GM18909 (cell line): ENCODE data around the gene CACNA2D2.
A peak's percentile ranks its signal among the peaks of the same experiment; 100 is the strongest.

Experiments used
- ATAC-seq: cut with Tn5 transposase; IDR thresholded peaks from one replicate; pipeline ENCODE4 v1.9.1; 2021; ENCODE audit warnings: mild to moderate bottlenecking; ENCODE audit not compliant: unreplicated experiment, poor library complexity

CACNA2D2 gene

GRCh38 chr3:50375258-50375931 is 128.0 kb downstream of the CACNA2D2 start:
- ATAC-seq, result no peak

GRCh38 chr3:50374363-50375257 is 128.8 kb downstream of the CACNA2D2 start:
- ATAC-seq, result no peak

- ATAC-seq, result no peak
Observed at GRCh38 chr3:50373146-50374051, 130.0 kb downstream of the CACNA2D2 start.

GRCh38 chr3:50372349-50372748 is 131.1 kb downstream of the CACNA2D2 start:
- no peak for ATAC-seq

GRCh38 chr3:50371133-50371685 is 132.2 kb downstream of the CACNA2D2 start:
- no peak for ATAC-seq

GRCh38 chr3:50370594-50370993 is 132.8 kb downstream of the CACNA2D2 start:
- no peak for ATAC-seq

GRCh38 chr3:50369012-50369670 is 134.3 kb downstream of the CACNA2D2 start:
- ATAC-seq, result no peak

GRCh38 chr3:50365842-50366220 is 137.6 kb downstream of the CACNA2D2 start:
- ATAC-seq, result no peak

GRCh38 chr3:50365080-50365841 is 138.2 kb downstream of the CACNA2D2 start:
- ATAC-seq, result peak; percentile 86

- no peak for ATAC-seq
Observed at GRCh38 chr3:50364573-50365079, 138.8 kb downstream of the CACNA2D2 start.

GRCh38 chr3:50359760-50360110 is 143.7 kb downstream of the CACNA2D2 start:
- peak; percentile 19 for ATAC-seq

GRCh38 chr3:50358911-50359759 is 144.3 kb downstream of the CACNA2D2 start, which contains the start of gene TMEM115:
Gene TMEM115, minus strand, starts transcription at chr3:50359521. Its CDS starts 458 bp downstream, at chr3:50359063.
- peak; percentile 99 for ATAC-seq

GRCh38 chr3:50358355-50358910 is 145.0 kb downstream of the CACNA2D2 start:
- no peak for ATAC-seq

GRCh38 chr3:50357481-50357880 is 146.0 kb downstream of the CACNA2D2 start:
- no peak for ATAC-seq

- ATAC-seq, result no peak
Observed at GRCh38 chr3:50356553-50356952, 146.9 kb downstream of the CACNA2D2 start.

- ATAC-seq, result no peak
Observed at GRCh38 chr3:50355829-50356552, 147.4 kb downstream of the CACNA2D2 start.

GRCh38 chr3:50354850-50355249 is 148.6 kb downstream of the CACNA2D2 start:
- no peak for ATAC-seq
